Adrenal gland (tissue), 12 donors: Measurements from ENCODE around the gene TBC1D10A. TPM values are rescaled to one million over a fixed set of nuclear protein-coding genes. Genes with fewer than 3 reads are reported as not detected.

Experiments used
- DNase-seq, 7 donors: peaks; one replicate each; pipeline ENCODE4 v3.0.0-alpha.2; 2019 to 2020
- H3K27ac ChIP-seq, 5 donors: fragments of 200-600 bp; sonication (generic) in 4 of 5; 1 replicate in 3 of 5; 2 replicates in 2 of 5; pipeline versions ENCODE4 v1.5.1 to v1.8.0; 2016 to 2020; ENCODE audit warnings: mild to moderate bottlenecking in 1 of 5
- H3K27me3 ChIP-seq: fragments of 200-600 bp; 2 replicates; pipeline ENCODE4 v1.8.0; 2021
- H3K36me3 ChIP-seq, 2 donors: fragments of 200-600 bp; replicated peaks in 1 of 2; 1 replicate in 1 of 2; 2 replicates in 1 of 2; pipeline versions ENCODE4 v1.5.1 to v1.8.0; 2018 to 2022
- H3K4me1 ChIP-seq, 2 donors: fragments of 200-600 bp; replicated peaks in 1 of 2; 1 replicate in 1 of 2; 2 replicates in 1 of 2; pipeline versions ENCODE4 v1.5.1 to v1.8.0; 2018 to 2021
- H3K4me3 ChIP-seq, 4 donors: fragments of 200-600 bp; sonication (generic) in 3 of 4; one replicate each; pipeline ENCODE4 v1.5.1; 2016 to 2018
- H3K9me3 ChIP-seq, 3 donors: fragments of 200-600 bp; sonication (generic) in 1 of 3; replicated peaks in 1 of 3; 1 replicate in 2 of 3; 2 replicates in 1 of 3; pipeline versions ENCODE4 v1.5.1 to v1.8.0; 2016 to 2021
- POLR2A ChIP-seq, 2 donors: fragments of 450-650 bp; IDR thresholded peaks; one replicate each; pipeline ENCODE4 v1.6.1; 2017; ENCODE audit warnings: antibody characterized with exemption in 2 of 2, mild to moderate bottlenecking in 2 of 2, moderate library complexity in 1 of 2
- WGBS, 4 donors: extraction: QIAGEN DNeasy Blood & Tissue Kit in 2 of 4; methylation state at CpG; one replicate each; pipeline versions ENCODE4 v1.1.5 to v1.1.7; 2013 to 2017; 5-methylcytosine and 5-hydroxymethylcytosine counted together
- intact Hi-C, 2 donors: fragments of 100-400 bp; cut with DNase I; formaldehyde crosslinking; loops; one replicate each; pipeline versions ENCODE4 v1.14.1 to v1.15.0; 2022 to 2023
- polyA plus RNA-seq, 3 donors: library from polyadenylated mRNA; stranded (reverse); fragments of 200-250 nt in 2 of 3; fragments of 350-450 nt in 1 of 3; fragmentation: Illumina TruSeq in 1 of 3; extraction: RNeasy Lipid Tissue Mini Kit (QIAGEN cat#74804) in 1 of 3; gene quantifications; one replicate each; pipeline ENCODE4 v1.2.3, GENCODE V29; 2013 to 2014
- total RNA-seq, 9 donors: library from RNA; depleted of rRNA in 4 of 9; stranded (reverse); fragments of >200 nt in 4 of 9; fragments of 120-200 nt in 1 of 9; fragmentation: NEBNext Ultra II Directional in 1 of 9; extraction: Animal tissue kit (Norgen Biotek cat#: 25700) in 1 of 9; gene quantifications; one replicate each; pipeline versions ENCODE4 v1.1.0 to v1.2.4, GENCODE V29; 2013 to 2023
- TF ChIP-seq, protein P1 (sequence below), 6 experiments: fragments of 450-650 bp in 4 of 6; fragments of 200-600 bp in 2 of 6; sonication (generic) in 1 of 6; IDR thresholded peaks; 1 replicate in 5 of 6; 2 replicates in 1 of 6; pipeline versions ENCODE4 v1.5.1 to v1.8.0; 2016 to 2021; ENCODE audit warnings: antibody characterized with exemption in 6 of 6, mild to moderate bottlenecking in 2 of 6, moderate library complexity in 1 of 6
- donor health status: healthy with polysubstance abuse.
- donor health status: Bipolar disorder and iron deficiency.
- donor health status: DM: yes; HTN: yes; CAD: no.
- donor health status: DM: no; HTN: no; CAD: no.
- donor health status: DM: no; HTN: no; CAD: no.
- donor health status: DM: yes; HTN: yes; CAD: no.

The TBC1D10A gene
- total and polyA plus RNA-seq, 12 donors: 11.7 to 55.0 (median 29.6) TPM

DNA sequence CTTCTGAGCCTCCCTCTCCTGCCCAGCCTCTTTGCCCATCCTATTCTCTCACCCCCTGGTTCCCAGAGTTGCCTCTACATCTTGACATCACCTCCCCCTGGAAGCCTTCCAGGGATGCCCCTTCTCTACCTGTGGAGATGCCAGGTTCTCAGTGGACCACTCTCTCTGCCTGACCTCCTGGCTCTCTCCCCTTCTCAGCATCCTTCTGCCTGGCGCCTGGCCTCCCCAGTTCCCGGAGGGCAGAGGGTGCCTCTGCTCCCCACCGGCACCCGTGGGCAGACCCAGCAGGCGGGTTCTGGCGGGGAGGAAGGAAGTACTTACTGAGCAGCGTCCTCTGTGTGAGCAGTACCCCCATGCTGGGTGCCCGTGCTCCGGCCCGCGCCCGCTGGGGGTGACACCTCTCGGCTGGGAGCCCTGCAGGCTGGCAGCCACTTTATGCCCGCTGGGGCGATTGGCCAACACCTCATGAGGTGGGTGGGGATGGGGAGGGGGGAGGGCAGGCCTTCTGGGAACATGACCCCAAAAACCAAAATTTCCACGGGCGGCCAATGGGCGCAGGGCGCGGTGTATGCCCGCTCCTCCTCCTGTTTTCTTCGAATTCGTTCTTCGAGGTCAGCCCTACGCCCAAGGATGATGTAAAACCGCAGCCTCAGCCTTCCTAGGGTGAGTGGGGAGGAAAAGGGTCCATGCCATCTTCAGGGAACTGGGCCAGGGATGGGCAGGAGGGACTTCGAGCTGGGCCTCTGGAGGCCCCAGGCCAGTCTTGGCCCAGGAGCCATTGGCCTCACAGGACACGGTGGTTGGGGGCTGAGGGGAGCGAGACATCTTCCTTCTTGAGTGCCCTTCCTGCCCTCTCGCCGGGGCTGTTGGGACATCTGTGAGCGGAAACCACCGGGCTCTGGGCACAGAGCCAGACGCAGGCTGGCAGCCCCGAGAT is 60.0 kb downstream of the TBC1D10A start, which contains the start of gene OSM:
TSS of gene OSM (minus strand) at position 407 of the 937 bp plus-strand sequence. CDS start at position 355, 52 bp downstream.
- 65 to 84% (median 70%) methylated on average over 14 to 35 of the region's 35 CpGs for WGBS, 4 donors
- peak; percentile 50 to 76 (median 62) for DNase-seq
- peaks cover 0 to 9% of the 10 kb centered on the region in 2 donors for H3K4me1 ChIP-seq
- H3K9me3 ChIP-seq: no peaks in the 10 kb centered on the region
- H3K4me3 ChIP-seq: peak within 1 kb of the TSS in 2 of 4 donors; percentile 3 to 33
- H3K36me3 ChIP-seq: no peaks in the 10 kb centered on the region
- intact Hi-C loops: no loop called here
- TF ChIP-seq, protein P1, sequence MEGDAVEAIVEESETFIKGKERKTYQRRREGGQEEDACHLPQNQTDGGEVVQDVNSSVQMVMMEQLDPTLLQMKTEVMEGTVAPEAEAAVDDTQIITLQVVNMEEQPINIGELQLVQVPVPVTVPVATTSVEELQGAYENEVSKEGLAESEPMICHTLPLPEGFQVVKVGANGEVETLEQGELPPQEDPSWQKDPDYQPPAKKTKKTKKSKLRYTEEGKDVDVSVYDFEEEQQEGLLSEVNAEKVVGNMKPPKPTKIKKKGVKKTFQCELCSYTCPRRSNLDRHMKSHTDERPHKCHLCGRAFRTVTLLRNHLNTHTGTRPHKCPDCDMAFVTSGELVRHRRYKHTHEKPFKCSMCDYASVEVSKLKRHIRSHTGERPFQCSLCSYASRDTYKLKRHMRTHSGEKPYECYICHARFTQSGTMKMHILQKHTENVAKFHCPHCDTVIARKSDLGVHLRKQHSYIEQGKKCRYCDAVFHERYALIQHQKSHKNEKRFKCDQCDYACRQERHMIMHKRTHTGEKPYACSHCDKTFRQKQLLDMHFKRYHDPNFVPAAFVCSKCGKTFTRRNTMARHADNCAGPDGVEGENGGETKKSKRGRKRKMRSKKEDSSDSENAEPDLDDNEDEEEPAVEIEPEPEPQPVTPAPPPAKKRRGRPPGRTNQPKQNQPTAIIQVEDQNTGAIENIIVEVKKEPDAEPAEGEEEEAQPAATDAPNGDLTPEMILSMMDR (IDR thresholded peaks at IDR 0.05): no peak
- no peak for TF ChIP-seq POLR2A (IDR thresholded peaks at IDR 0.05)
- peak within 1 kb of the TSS; percentile 10 to 87 (median 53) for H3K27ac ChIP-seq
- H3K27me3 ChIP-seq: no peaks in the 10 kb centered on the region

GRCh38 chr22:30265823-30266444 is 60.8 kb downstream of the TBC1D10A start:
- intact Hi-C loops: no loop called here
- peaks cover 0 to 9% of the 10 kb centered on the region in 2 donors for H3K4me1 ChIP-seq
- WGBS, 4 donors: 64 to 86% (median 65%) methylated on average over 11 to 24 of the region's 24 CpGs
- H3K27ac ChIP-seq: peak overlapping the region; percentile 10 to 87 (median 53)
- TF ChIP-seq, protein P1 (IDR thresholded peaks at IDR 0.05): no peak
- peak in 1 of 2 donors; percentile 12 for TF ChIP-seq POLR2A (IDR thresholded peaks at IDR 0.05)
- DNase-seq: peak in 2 of 7 donors; percentile 56 to 58
- no peaks in the 10 kb centered on the region for H3K9me3 ChIP-seq
- no peaks in the 10 kb centered on the region for H3K36me3 ChIP-seq
- no peaks in the 10 kb centered on the region for H3K27me3 ChIP-seq
- peak overlapping the region in 1 of 4 donors; percentile 33 for H3K4me3 ChIP-seq

DNA sequence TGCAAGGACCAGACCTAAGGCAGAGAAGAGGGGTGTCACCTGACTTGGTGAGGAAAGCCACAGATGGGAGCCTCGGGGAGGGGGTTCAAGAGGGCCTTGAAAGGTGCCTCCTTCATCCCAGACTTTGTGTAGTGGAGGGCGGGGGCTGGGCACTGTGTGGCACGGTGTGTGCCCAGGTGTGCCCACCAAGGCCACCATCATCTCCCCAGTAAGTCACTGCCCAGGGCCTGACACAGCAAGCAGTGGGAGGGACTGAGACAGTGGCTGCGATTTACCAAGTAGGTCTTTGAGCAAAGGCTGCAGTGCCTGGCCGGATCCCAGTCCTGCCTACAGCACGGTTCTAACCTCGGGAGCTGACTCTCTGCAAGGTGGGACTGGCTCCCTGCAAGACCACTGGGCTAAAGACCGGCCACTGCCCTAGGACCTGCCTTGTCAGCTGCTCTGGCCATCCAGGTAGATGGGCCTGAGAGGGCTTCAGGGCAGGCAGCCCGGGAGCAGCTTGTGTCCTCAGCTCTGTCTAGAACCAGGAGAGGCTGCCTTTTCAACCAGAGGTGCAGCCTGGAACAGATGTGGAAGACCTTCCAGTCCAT is 61.5 kb downstream of the TBC1D10A start:
- Histone ChIP-seq H3K9me3 (no peaks in the 10 kb centered on the region), H3K27me3 (no peaks in the 10 kb centered on the region), H3K4me1 (peaks cover 0 to 9% of the 10 kb centered on the region in 2 donors), H3K27ac (peak overlapping the region in 1 of 5 donors; percentile 87), H3K36me3 (no peaks in the 10 kb centered on the region), H3K4me3 (no peak overlapping the region)
- intact Hi-C loops: no loop called here
- WGBS, 4 donors: 82 to 100% (median 86%) methylated on average over 2 to 9 of the region's 9 CpGs
- TF ChIP-seq, protein P1 (IDR thresholded peaks at IDR 0.05): no peak
- no peak for TF ChIP-seq POLR2A (IDR thresholded peaks at IDR 0.05)
- DNase-seq: no peak

DNA sequence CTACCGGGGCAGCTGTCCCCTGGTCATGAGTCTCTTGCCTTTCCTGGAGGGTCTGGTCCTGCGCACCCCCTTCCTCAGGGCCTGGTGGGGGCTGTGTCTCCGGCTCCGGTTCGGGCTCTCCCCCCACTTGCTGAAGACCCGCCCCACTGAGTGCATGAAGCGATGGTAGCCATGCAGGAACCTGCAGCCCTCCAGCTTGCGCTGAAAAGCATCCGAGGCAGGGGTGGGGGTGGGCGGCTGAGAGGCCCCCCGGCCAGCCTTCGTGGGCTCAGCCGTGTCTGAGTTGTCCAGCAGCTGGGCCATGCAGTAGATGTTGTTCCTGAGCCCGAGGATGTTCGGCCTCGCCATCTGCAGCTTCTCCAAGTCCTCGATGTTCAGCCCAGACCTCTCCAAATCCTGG is 62.9 kb downstream of the TBC1D10A start:
- DNase-seq: no peak
- Histone ChIP-seq H3K4me3 (no peak overlapping the region), H3K36me3 (no peaks in the 10 kb centered on the region), H3K4me1 (peaks cover 0 to 9% of the 10 kb centered on the region in 2 donors), H3K27ac (no peak overlapping the region), H3K9me3 (no peaks in the 10 kb centered on the region), H3K27me3 (no peaks in the 10 kb centered on the region)
- intact Hi-C loops: loop anchor here (5.0 kb wide), 2 partner anchors 123 to 218 kb away; partner anchors contain the start of gene RNF215 (in 2 of the 2)
- no peak for TF ChIP-seq POLR2A (IDR thresholded peaks at IDR 0.05)
- TF ChIP-seq, protein P1 (IDR thresholded peaks at IDR 0.05): no peak
- 80 to 89% (median 87%) methylated on average over 1 to 17 of the region's 17 CpGs for WGBS, 4 donors
